Testis (tissue), 5 donors: ENCODE results near the gene MAN2B2. TPM values are rescaled to one million over a fixed set of nuclear protein-coding genes. Genes with fewer than 3 reads are reported as not detected.
A peak's percentile ranks its signal among the peaks of the same experiment; 100 is the strongest.

Experiments used
- DNase-seq: peaks from one replicate; pipeline ENCODE4 v3.0.0-alpha.2; 2019
- H3K27ac ChIP-seq, 2 donors: fragments of 200-600 bp; sonication (generic); one replicate each; pipeline ENCODE4 v1.5.1; 2019
- H3K27me3 ChIP-seq: fragments of 200-600 bp; sonication (generic); one replicate; pipeline ENCODE4 v1.5.1; 2019
- H3K36me3 ChIP-seq: fragments of 200-600 bp; sonication (generic); one replicate; pipeline ENCODE4 v1.5.1; 2017; ENCODE audit warnings: low read depth; ENCODE audit errors: missing control alignments
- H3K4me1 ChIP-seq: fragments of 200-600 bp; sonication (generic); one replicate; pipeline ENCODE4 v1.5.1; 2019
- H3K4me3 ChIP-seq, 2 donors: fragments of 200-600 bp; sonication (generic); one replicate each; pipeline ENCODE4 v1.5.1; 2017 to 2019
- H3K9me3 ChIP-seq: fragments of 200-600 bp; sonication (generic); one replicate; pipeline ENCODE4 v1.5.1; 2017
- CTCF ChIP-seq, 3 experiments: fragments of 450-650 bp in 2 of 3; fragments of 200-600 bp in 1 of 3; sonication (generic) in 1 of 3; IDR thresholded peaks; one replicate each; pipeline ENCODE4 v1.5.1; 2016 to 2019; ENCODE audit warnings: antibody characterized with exemption in 3 of 3, mild to moderate bottlenecking in 2 of 3, moderate library complexity in 1 of 3
- POLR2A ChIP-seq: fragments of 450-650 bp; IDR thresholded peaks from one replicate; pipeline ENCODE4 v1.6.1; 2017; ENCODE audit warnings: antibody characterized with exemption, mild to moderate bottlenecking, moderate library complexity
- whole genome bisulfite sequencing, 2 donors: methylation state at CpG; one replicate each; pipeline ENCODE4 v1.1.5; 2018; 5-methylcytosine and 5-hydroxymethylcytosine counted together
- intact Hi-C: fragments of 100-400 bp; cut with DNase I; formaldehyde crosslinking; loops from one replicate; pipeline ENCODE4 v1.15.1; 2023; ENCODE audit warnings: low total_unique reads
- long read RNA-seq, 2 donors: transcript quantifications; one replicate each; lab custom pipeline, GENCODE V29; 2026
- polyA plus RNA-seq: library from polyadenylated mRNA; stranded (reverse); fragments of 350-450 nt; fragmentation: Illumina TruSeq; extraction: RNeasy Lipid Tissue Mini Kit (QIAGEN cat#74804); gene quantifications from one replicate; pipeline ENCODE4 v1.2.3, GENCODE V29; 2014; ENCODE audit warnings: low read depth, low replicate concordance; ENCODE audit not compliant: insufficient read depth
- total RNA-seq, 2 donors: library from RNA; depleted of rRNA; stranded (reverse); fragments of >200 nt; gene quantifications; one replicate each; pipeline ENCODE4 v1.2.3, GENCODE V29; 2016

The MAN2B2 gene
- total RNA-seq, result 10 to 100 TPM; 17.0 to 23.7 TPM
- polyA plus RNA-seq, result 15.0 TPM
- long read RNA-seq, donor 1, full-length matches to known transcripts, result 1 of 1 reads
- long read RNA-seq, donor 1, partial matches to known transcripts, result 0 of 1 reads
- long read RNA-seq, donor 1, other reads (novel, unspliced or antisense), result 0 of 1 reads
- long read RNA-seq, donor 2, full-length matches to known transcripts, result 1 of 1 reads
- long read RNA-seq, donor 2, partial matches to known transcripts, result 0 of 1 reads
- long read RNA-seq, donor 2, other reads (novel, unspliced or antisense), result 0 of 1 reads

- H3K4me3 ChIP-seq, result peak within 1 kb of the TSS; percentile 73 to 78
- no peaks in the 10 kb centered on the region for H3K27me3 ChIP-seq
- H3K27ac ChIP-seq, result peak within 1 kb of the TSS in 1 of 2 donors; percentile 34
- TF ChIP-seq CTCF (IDR thresholded peaks at IDR 0.05), result no peak
- TF ChIP-seq POLR2A, result no peak
- WGBS, 2 donors, result 1% methylated on average over 11 to 42 of the region's 62 CpGs
- H3K9me3 ChIP-seq, result no peaks in the 10 kb centered on the region
- no peaks in the 10 kb centered on the region for H3K36me3 ChIP-seq
- H3K4me1 ChIP-seq, result peaks cover 8% of the 10 kb centered on the region
- intact Hi-C loops, result no loop called here
- peak; percentile 90 for DNase-seq
Measured at GRCh38 chr4:6574747-6575502, at the start of gene MAN2B2. MAN2B2 (plus strand) TSS chr4:6575189; CDS start chr4:6575211, 22 bp downstream.

DNA sequence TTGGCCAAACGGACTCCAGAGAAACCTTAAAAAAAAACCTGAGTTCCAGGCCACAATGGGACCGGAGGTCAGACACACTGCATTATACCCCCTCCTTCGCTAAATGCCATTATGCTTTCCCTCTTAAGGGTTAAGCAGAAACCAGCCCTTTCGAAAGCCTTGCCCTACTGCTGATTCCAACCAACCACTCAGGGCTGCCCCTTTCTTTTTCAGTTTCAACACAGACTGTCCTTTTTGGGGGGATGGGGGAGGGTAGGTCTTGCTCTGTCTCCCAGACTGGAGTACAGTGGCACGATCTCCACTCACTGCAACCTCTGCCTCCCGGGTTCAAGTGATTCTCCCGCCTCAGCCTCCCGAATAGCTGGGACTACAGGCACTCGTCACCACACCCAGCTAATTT is 49.5 kb upstream of the MAN2B2 start:
- H3K27ac ChIP-seq, result no peak overlapping the region
- TF ChIP-seq POLR2A (no peak), CTCF (IDR thresholded peaks at IDR 0.05) (no peak)
- intact Hi-C loops, result no loop called here
- H3K36me3 ChIP-seq, result no peaks in the 10 kb centered on the region
- no peak overlapping the region for H3K4me3 ChIP-seq
- WGBS, 2 donors, result 78 to 83% methylated on average over 9 of the region's 9 CpGs
- H3K27me3 ChIP-seq, result no peaks in the 10 kb centered on the region
- H3K9me3 ChIP-seq, result no peaks in the 10 kb centered on the region
- no peak for DNase-seq
- peaks cover 7% of the 10 kb centered on the region for H3K4me1 ChIP-seq

GRCh38 chr4:6526156-6526555 is 48.8 kb upstream of the MAN2B2 start:
- H3K4me3 ChIP-seq, result no peak overlapping the region
- peaks cover 3% of the 10 kb centered on the region for H3K4me1 ChIP-seq
- intact Hi-C loops, result no loop called here
- TF ChIP-seq POLR2A (no peak), CTCF (IDR thresholded peaks at IDR 0.05) (no peak)
- H3K27ac ChIP-seq, result no peak overlapping the region
- H3K27me3 ChIP-seq, result no peaks in the 10 kb centered on the region
- WGBS, 2 donors, result 48 to 61% methylated on average over 5 of the region's 5 CpGs
- H3K36me3 ChIP-seq, result no peaks in the 10 kb centered on the region
- no peaks in the 10 kb centered on the region for H3K9me3 ChIP-seq
- peak; percentile 67 for DNase-seq

DNA sequence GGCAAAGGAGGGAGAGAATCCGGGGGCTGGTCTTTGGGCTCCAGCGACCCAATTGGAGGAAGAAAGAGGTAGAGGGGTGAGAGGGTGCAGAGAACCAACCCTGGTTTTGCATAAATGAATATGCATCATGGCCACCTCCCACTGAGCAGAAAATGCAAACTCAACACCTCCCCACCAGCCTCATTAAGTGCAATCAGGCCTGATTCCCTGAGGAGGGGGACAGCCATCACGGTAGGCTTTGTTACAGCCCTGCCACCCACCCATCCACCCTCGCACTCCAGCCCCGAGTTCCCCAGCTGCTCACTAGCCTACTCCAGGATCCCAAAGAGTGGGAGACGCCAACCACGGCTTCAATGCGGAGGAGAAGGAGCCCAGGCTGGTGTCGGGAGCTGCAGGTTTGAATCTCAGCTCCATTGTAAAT is 48.3 kb upstream of the MAN2B2 start:
- WGBS, 2 donors, result 75 to 80% methylated on average over 9 of the region's 9 CpGs
- Histone ChIP-seq H3K27me3 (no peaks in the 10 kb centered on the region), H3K9me3 (no peaks in the 10 kb centered on the region), H3K36me3 (no peaks in the 10 kb centered on the region), H3K4me3 (no peak overlapping the region), H3K4me1 (peaks cover 3% of the 10 kb centered on the region), H3K27ac (no peak overlapping the region)
- intact Hi-C loops, result no loop called here
- no peak for TF ChIP-seq POLR2A
- TF ChIP-seq CTCF (IDR thresholded peaks at IDR 0.05), result no peak
- DNase-seq, result no peak
